ENCODE data around the gene CCN5.

CCN5 gene

DNA sequence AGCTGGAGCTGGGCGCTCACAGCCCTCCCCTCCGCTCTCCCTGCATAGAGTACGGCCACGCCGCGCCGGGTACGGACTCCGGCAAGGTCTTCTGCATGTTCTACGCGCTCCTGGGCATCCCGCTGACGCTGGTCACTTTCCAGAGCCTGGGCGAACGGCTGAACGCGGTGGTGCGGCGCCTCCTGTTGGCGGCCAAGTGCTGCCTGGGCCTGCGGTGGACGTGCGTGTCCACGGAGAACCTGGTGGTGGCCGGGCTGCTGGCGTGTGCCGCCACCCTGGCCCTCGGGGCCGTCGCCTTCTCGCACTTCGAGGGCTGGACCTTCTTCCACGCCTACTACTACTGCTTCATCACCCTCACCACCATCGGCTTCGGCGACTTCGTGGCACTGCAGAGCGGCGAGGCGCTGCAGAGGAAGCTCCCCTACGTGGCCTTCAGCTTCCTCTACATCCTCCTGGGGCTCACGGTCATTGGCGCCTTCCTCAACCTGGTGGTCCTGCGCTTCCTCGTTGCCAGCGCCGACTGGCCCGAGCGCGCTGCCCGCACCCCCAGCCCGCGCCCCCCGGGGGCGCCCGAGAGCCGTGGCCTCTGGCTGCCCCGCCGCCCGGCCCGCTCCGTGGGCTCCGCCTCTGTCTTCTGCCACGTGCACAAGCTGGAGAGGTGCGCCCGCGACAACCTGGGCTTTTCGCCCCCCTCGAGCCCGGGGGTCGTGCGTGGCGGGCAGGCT is 35.1 kb downstream of the CCN5 start:
- DNase-seq (ENCODE audit: low read depth), result no peak
- TF ChIP-seq, protein P1, sequence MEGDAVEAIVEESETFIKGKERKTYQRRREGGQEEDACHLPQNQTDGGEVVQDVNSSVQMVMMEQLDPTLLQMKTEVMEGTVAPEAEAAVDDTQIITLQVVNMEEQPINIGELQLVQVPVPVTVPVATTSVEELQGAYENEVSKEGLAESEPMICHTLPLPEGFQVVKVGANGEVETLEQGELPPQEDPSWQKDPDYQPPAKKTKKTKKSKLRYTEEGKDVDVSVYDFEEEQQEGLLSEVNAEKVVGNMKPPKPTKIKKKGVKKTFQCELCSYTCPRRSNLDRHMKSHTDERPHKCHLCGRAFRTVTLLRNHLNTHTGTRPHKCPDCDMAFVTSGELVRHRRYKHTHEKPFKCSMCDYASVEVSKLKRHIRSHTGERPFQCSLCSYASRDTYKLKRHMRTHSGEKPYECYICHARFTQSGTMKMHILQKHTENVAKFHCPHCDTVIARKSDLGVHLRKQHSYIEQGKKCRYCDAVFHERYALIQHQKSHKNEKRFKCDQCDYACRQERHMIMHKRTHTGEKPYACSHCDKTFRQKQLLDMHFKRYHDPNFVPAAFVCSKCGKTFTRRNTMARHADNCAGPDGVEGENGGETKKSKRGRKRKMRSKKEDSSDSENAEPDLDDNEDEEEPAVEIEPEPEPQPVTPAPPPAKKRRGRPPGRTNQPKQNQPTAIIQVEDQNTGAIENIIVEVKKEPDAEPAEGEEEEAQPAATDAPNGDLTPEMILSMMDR (IDR thresholded peaks at IDR 0.05; ENCODE audit: insufficient read depth, low read depth, low read length, missing control alignments), result no peak
- H3K4me3 ChIP-seq (ENCODE audit: low read depth, low read length), result no peak overlapping the region

DNA sequence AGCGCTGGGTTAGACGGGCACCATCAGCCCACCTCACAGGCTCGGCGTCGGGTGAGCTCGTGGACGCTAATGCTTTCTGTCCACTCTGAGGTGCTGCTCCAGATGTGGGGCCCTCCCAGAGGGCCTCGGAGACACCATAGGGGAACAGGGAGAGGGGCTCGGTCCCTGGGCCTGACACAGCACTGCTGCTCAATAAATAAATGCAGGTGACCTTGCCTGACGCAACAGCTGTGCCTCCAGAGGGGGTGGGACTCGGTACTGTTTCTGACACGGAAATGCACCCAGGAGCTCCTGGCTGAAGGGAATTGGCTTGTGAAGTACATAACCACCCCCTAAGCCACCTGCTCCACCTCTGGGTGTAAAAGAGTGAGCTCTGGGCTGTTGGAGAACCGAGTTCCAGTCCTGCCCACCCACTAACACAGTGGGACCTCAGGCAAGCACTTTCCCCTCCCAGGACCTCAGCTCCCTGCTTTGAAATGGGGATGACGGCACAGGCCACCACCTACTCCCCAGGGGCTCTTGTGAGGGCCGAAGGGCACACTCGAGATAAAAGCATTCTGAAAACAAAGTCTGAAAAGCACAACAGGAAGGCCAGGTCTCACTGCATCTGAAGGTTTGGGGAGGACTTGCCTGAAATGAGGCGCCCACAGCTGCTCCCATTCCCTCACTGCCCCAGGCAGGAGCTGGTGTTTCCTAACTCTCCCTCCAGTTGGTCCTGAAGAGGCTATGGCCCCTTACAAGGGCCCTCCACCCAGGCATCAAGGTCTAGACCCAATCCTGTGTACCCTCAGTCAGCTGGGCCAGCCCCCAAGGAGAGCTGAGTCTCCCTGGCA is 37.1 kb downstream of the CCN5 start:
- no peak for DNase-seq (ENCODE audit: low read depth)
- TF ChIP-seq, protein P1 (IDR thresholded peaks at IDR 0.05; ENCODE audit: insufficient read depth, low read depth, low read length, missing control alignments), result no peak
- H3K4me3 ChIP-seq (ENCODE audit: low read depth, low read length), result no peak overlapping the region

DNA sequence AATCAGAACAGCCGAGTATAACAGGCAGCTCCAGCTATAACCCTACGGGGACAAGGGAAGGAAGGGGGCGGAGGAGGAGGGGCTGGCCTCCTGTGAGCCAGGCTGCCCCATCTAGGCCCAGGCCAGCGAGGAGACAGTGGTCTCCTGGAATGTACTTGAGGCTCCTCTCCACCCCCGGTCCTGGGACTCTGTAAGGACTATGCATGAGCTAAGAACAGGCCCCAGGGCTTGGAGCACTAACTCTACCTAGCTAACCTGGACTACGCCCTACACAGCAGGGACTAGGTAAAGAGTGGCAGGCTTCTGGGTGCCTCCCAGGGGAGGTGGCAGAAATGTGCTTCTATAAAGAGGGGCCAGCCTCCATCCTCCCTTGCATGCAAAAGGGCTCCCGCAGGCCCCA is 39.4 kb downstream of the CCN5 start:
- no peak for DNase-seq (ENCODE audit: low read depth)
- H3K4me3 ChIP-seq (ENCODE audit: low read depth, low read length), result no peak overlapping the region
- TF ChIP-seq, protein P1 (IDR thresholded peaks at IDR 0.05; ENCODE audit: insufficient read depth, low read depth, low read length, missing control alignments), result no peak

DNA sequence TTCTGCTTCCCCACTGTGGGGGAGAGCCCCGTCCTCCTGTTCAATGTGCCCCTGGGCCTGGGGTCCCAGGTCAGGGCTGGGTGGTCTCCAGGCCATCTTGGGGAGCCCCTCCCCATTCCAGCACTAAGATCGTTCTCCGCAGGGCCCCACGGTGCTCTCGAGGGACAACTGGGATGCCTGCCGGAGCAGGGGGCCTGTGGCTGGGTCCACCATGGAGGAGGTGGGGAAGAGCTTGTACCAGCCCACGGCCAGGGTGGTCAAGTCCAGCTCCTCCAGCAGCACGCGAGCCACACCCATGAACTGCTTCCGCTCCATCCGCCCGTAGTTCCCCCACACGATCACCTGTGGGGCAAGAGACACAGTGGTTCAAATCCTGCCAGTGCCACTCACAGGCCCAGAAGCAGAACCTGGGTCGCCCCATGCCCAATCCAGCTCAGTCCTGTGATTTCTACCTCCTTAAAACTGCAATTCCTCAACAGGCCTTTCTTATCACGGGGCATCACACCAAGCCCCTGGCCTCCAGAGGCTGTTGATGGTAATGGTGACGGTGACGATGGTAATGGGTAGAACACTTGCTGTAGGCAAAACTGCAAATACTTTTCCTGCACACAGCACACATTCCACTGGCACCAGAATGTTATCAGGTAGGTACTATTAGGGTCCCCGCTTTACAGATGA is 41.0 kb downstream of the CCN5 start:
- no peak for DNase-seq (ENCODE audit: low read depth)
- H3K4me3 ChIP-seq (ENCODE audit: low read depth, low read length), result no peak overlapping the region

DNA sequence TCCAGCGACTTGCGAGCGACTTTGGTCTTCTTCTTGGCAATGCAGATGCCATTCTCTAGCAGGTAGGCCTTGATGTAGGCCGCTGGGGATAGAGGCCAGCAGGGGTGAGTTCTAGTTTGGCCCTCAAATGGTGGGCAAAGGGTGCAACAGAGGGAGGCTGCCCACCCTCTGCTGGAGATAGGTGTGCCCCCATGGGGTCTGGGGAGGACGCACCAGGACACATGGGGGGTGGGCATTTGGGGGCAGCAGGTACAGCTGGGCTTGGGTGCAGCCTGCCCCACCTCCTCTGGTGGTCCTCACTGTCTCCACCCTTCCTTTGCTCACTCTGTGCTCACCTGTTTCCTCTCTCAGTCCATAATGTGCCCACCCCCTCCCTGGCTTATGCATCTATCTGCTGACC is 41.8 kb downstream of the CCN5 start:
- no peak for DNase-seq (ENCODE audit: low read depth)
- TF ChIP-seq, protein P1 (IDR thresholded peaks at IDR 0.05; ENCODE audit: insufficient read depth, low read depth, low read length, missing control alignments), result no peak
- H3K4me3 ChIP-seq (ENCODE audit: low read depth, low read length), result no peak overlapping the region

More for the DNA sequence above, 41.0 kb downstream of the CCN5 start:
- TF ChIP-seq, protein P1 (IDR thresholded peaks at IDR 0.05; ENCODE audit: insufficient read depth, low read depth, low read length, missing control alignments), result no peak

DNA sequence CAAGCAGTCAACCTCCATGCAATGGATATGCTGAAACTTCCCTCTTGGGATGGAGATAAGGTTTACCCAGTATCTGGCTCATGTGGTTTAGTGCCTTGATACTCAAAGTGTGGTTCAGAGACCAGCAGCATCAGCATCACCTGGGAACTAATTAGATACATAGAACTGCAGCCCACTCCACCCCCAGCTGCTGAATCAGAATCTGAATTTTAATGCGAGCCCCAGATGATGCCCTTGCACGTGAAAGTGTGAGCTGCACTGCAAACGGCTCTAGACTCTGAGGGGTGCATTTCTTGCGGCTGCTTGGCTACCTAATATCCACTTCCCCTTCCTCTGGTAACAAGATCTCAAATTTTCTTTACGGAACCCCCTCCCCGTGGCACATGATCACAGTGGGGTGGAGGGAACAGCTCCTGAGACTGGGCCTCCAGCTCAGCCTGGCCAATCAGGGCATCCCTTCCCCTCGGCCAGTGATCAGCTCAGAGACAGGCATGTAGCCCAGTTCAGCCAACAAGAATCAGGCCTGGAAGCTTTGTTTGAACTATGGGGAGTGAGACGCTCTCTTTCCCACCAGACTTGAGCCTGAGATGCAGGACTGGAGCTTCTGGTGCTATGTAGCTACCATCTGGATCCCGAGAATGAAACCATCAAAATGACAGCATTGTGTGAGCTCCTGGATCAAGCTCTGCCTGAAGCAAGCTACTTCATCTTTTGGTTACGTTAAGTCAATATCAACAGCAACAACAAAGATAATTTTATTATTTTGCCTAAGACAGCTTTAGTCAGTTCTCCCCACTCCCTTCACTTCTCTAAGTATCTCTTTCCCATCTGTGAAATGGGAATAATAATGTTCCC is 43.3 kb downstream of the CCN5 start:
- TF ChIP-seq, protein P1 (IDR thresholded peaks at IDR 0.05; ENCODE audit: insufficient read depth, low read depth, low read length, missing control alignments), result no peak
- no peak for DNase-seq (ENCODE audit: low read depth)
- no peak overlapping the region for H3K4me3 ChIP-seq (ENCODE audit: low read depth, low read length)

Measured in GM12865 (cell line).